Ishikawa (cell line): ENCODE data around the gene AVPR1B.

ENCODE experiments used
- CEBPB ChIP-seq: IDR thresholded peaks from 2 replicates; pipeline ENCODE4 v1.6.1; 2012
- CREB1 ChIP-seq: IDR thresholded peaks from 2 replicates; pipeline ENCODE4 v1.6.1; 2012; ENCODE audit warnings: low read depth
- EGR1 ChIP-seq: IDR thresholded peaks from 2 replicates; pipeline ENCODE4 v1.6.1; 2012
- EP300 ChIP-seq: IDR thresholded peaks from 2 replicates; pipeline ENCODE4 v1.6.1; 2012; ENCODE audit warnings: borderline replicate concordance
- FOXM1 ChIP-seq: IDR thresholded peaks from 2 replicates; pipeline ENCODE4 v1.6.1; 2012; ENCODE audit warnings: low read depth, borderline replicate concordance
- MAX ChIP-seq: IDR thresholded peaks from 2 replicates; pipeline ENCODE4 v1.6.1; 2012
- NFIC ChIP-seq: IDR thresholded peaks from 2 replicates; pipeline ENCODE4 v1.6.1; 2012
- RAD21 ChIP-seq: IDR thresholded peaks from 2 replicates; pipeline ENCODE4 v1.6.1; 2012; ENCODE audit warnings: low read depth
- REST ChIP-seq: IDR thresholded peaks from 2 replicates; pipeline ENCODE4 v1.6.1; 2012; ENCODE audit warnings: low read depth, mild to moderate bottlenecking
- TAF1 ChIP-seq: IDR thresholded peaks from 2 replicates; pipeline ENCODE4 v1.6.1; 2012; ENCODE audit warnings: low read depth, mild to moderate bottlenecking
- TCF12 ChIP-seq: IDR thresholded peaks from 2 replicates; pipeline ENCODE4 v1.6.1; 2012; ENCODE audit warnings: low read depth
- TEAD4 ChIP-seq: IDR thresholded peaks from 2 replicates; pipeline ENCODE4 v1.6.1; 2012
- USF1 ChIP-seq: IDR thresholded peaks from 2 replicates; pipeline ENCODE4 v1.6.1; 2012
- YY1 ChIP-seq: IDR thresholded peaks from 2 replicates; pipeline ENCODE4 v1.6.1; 2012; ENCODE audit warnings: low read depth
- ZBTB7A ChIP-seq: IDR thresholded peaks from 2 replicates; pipeline ENCODE4 v1.6.1; 2012; ENCODE audit warnings: low read depth

Gene AVPR1B

GRCh38 chr1:206082831-206083695 is 34.1 kb downstream of the AVPR1B start:
- TF ChIP-seq EP300 = no peak
- TF ChIP-seq TEAD4 = no peak
- no peak for TF ChIP-seq RAD21

- TF ChIP-seq YY1 = no peak
These were observed 35.3 kb downstream of the AVPR1B start for GRCh38 chr1:206081856-206082255.

GRCh38 chr1:206080026-206080820 is 37.0 kb downstream of the AVPR1B start:
- TF ChIP-seq YY1 (no peak), USF1 (no peak), TEAD4 (no peak), CREB1 (no peak), TCF12 (no peak), CEBPB (no peak), ZBTB7A (no peak), EP300 (no peak), NFIC (no peak), RAD21 (no peak), FOXM1 (no peak), MAX (no peak), REST (no peak), EGR1 (no peak), TAF1 (no peak)

GRCh38 chr1:206079135-206079534 is 38.1 kb downstream of the AVPR1B start:
- TF ChIP-seq YY1 (no peak), CEBPB (no peak), CREB1 (no peak), ZBTB7A (no peak), RAD21 (no peak), TAF1 (no peak), EP300 (no peak), FOXM1 (no peak), REST (no peak), NFIC (no peak), MAX (no peak), TEAD4 (no peak), USF1 (no peak), TCF12 (no peak), EGR1 (no peak)

GRCh38 chr1:206075786-206076755 is 41.1 kb downstream of the AVPR1B start:
- TF ChIP-seq EGR1 (no peak), YY1 (no peak), REST (no peak), USF1 (no peak), TAF1 (no peak), CREB1 (no peak), TEAD4 (no peak), TCF12 (no peak), FOXM1 (no peak), ZBTB7A (no peak), EP300 (no peak)
